ENCODE data around the gene MXRA5. TPM values are rescaled to one million over a fixed set of nuclear protein-coding genes. Genes with fewer than 3 reads are reported as not detected.

The MXRA5 gene
- total RNA-seq, 4 donors from 2014 or later = 1.3 to 3.9 (median 3.2) TPM

DNA sequence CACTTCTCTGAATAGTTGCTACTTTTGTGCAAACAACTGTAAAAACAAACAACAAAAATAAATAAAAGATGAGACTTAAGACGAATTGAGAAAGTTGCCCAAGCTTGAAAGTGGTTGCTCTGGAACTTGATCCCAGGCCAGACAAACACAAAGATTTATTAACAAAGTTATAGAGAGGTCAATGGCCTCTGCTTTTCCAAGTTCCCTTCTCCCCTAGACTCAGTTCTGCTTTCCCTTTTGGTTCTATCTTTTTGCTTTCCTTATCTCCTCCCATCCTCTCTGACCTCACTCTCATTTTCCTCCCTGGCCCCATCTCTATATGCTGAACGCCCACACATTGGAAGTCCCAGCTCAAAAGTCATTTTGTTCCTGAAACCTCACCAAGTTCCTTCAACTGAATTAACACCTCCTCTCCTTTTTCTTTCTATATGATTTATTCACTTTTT is 82.7 kb downstream of the MXRA5 start:
- no peaks in the 10 kb centered on the region for H3K4me1 ChIP-seq
- no peak for TF ChIP-seq POLR2AphosphoS5 (IDR thresholded peaks at IDR 0.05)
- no peak for TF ChIP-seq POLR2A (IDR thresholded peaks at IDR 0.05; ENCODE audit: low read depth)
- TF ChIP-seq EP300 (IDR thresholded peaks at IDR 0.05) = no peak
- no peak for TF ChIP-seq CTCF (IDR thresholded peaks at IDR 0.05)
- no peaks in the 10 kb centered on the region for H3K36me3 ChIP-seq
- no peak overlapping the region for H3K4me3 ChIP-seq
- no peak overlapping the region for H3K27ac ChIP-seq (replicated peaks in 1 of 4)
- no peak for DNase-seq (ENCODE audit: extremely low spot score)
- intact Hi-C loops (cut with DNase I) = no loop called here
- H3K27me3 ChIP-seq = no peaks in the 10 kb centered on the region
- peaks cover 0 to 9% (median 0%) of the 10 kb centered on the region in 4 donors for H3K9me3 ChIP-seq
- 55% methylated on average over 2 of the region's 2 CpGs for WGBS

GRCh38 chrX:3262901-3263300 is 83.6 kb downstream of the MXRA5 start:
- Histone ChIP-seq H3K4me1 (no peaks in the 10 kb centered on the region), H3K9me3 (peaks cover 0 to 9% (median 0%) of the 10 kb centered on the region in 4 donors), H3K4me3 (no peak overlapping the region), H3K36me3 (no peaks in the 10 kb centered on the region), H3K27ac (replicated peaks in 1 of 4) (no peak overlapping the region), H3K27me3 (no peaks in the 10 kb centered on the region)
- WGBS = 67% methylated on average over 1 of the region's 1 CpG
- no peak for DNase-seq (ENCODE audit: extremely low spot score)
- TF ChIP-seq CTCF (IDR thresholded peaks at IDR 0.05) = no peak
- no peak for TF ChIP-seq EP300 (IDR thresholded peaks at IDR 0.05)
- TF ChIP-seq POLR2A (IDR thresholded peaks at IDR 0.05; ENCODE audit: low read depth) = no peak
- no peak for TF ChIP-seq POLR2AphosphoS5 (IDR thresholded peaks at IDR 0.05)
- intact Hi-C loops (cut with DNase I) = no loop called here
